T-helper 1 cell (primary cell): ENCODE data around the gene RNF13.
A peak's percentile ranks its signal among the peaks of the same experiment; 100 is the strongest.
"Not testable (repeated sequence)": the region's sequence is repeated elsewhere in the genome, so short reads cannot be mapped to it uniquely, and the experiment has no call there.

Experiments used
- DNase-seq, 5 donors: peaks; one replicate each; pipeline ENCODE4 v3.0.0-alpha.2; 2012 to 2020

Gene RNF13

GRCh38 chr3:149901770-149902169 is 88.8 kb downstream of the RNF13 start:
- no peak for DNase-seq

GRCh38 chr3:149902498-149903139 is 89.6 kb downstream of the RNF13 start:
- DNase-seq = no peak

- no peak for DNase-seq
Measured at GRCh38 chr3:149906036-149906435, 93.0 kb downstream of the RNF13 start.

- no peak for DNase-seq
Measured at GRCh38 chr3:149908424-149908957, 95.5 kb downstream of the RNF13 start.

GRCh38 chr3:149909923-149910322 is 96.9 kb downstream of the RNF13 start:
- DNase-seq = no peak

GRCh38 chr3:149917124-149917667 is 104.2 kb downstream of the RNF13 start:
- no peak for DNase-seq

GRCh38 chr3:149919509-149919908 is 106.5 kb downstream of the RNF13 start:
- DNase-seq = no peak

- no peak for DNase-seq
Measured at GRCh38 chr3:149920119-149920518, 107.1 kb downstream of the RNF13 start.

GRCh38 chr3:149933008-149933407 is 120.0 kb downstream of the RNF13 start:
- DNase-seq = no peak

- DNase-seq = no peak
Measured at GRCh38 chr3:149933858-149934257, 120.8 kb downstream of the RNF13 start.

- DNase-seq = no peak
Measured at GRCh38 chr3:149934524-149934923, 121.5 kb downstream of the RNF13 start.

- DNase-seq = peak in 4 of 5 donors; percentile 10 to 32 (median 21)
Measured at GRCh38 chr3:149936812-149937230, 123.8 kb downstream of the RNF13 start.

- DNase-seq = not testable (repeated sequence)
Measured at GRCh38 chr3:149938392-149939055, 125.5 kb downstream of the RNF13 start.

GRCh38 chr3:149941186-149941585 is 128.2 kb downstream of the RNF13 start:
- DNase-seq = no peak

- DNase-seq = no peak
Measured at GRCh38 chr3:149941946-149942345, 128.9 kb downstream of the RNF13 start.

- no peak for DNase-seq
Measured at GRCh38 chr3:149942409-149942808, 129.4 kb downstream of the RNF13 start.

GRCh38 chr3:149943966-149944365 is 131.0 kb downstream of the RNF13 start:
- DNase-seq = not testable (repeated sequence)

GRCh38 chr3:149947231-149947630 is 134.2 kb downstream of the RNF13 start:
- DNase-seq = no peak

GRCh38 chr3:149949181-149949580 is 136.2 kb downstream of the RNF13 start:
- no peak for DNase-seq

GRCh38 chr3:149954812-149955211 is 141.8 kb downstream of the RNF13 start:
- no peak for DNase-seq

- no peak for DNase-seq
Measured at GRCh38 chr3:149955449-149955848, 142.4 kb downstream of the RNF13 start.

GRCh38 chr3:149957361-149958125 is 144.5 kb downstream of the RNF13 start:
- DNase-seq = no peak

- DNase-seq = peak in 1 of 5 donors; percentile 17
Measured at GRCh38 chr3:149958171-149958796, 145.3 kb downstream of the RNF13 start.
